ENCODE measurements around the gene LMLN.

LMLN gene

DNA sequence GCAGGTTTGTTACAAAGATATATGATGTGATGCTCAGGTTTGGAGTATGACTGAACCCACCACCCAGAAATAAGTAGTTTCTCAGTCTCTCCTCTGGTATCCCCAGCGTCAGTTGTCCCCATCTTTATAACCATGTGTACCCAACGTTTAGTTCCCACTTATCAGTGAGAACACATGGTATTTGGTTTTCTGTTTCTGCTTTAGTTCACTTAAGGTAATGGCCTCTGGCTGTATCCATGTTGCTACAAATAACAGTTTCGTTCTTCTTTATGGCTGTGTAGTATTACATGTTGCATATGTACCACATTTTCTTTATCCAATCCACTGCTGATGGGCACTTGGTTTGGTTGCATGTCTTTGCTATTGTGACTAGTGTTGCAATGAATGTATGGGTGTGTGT lies 132.3 kb downstream of the LMLN start:
- TF ChIP-seq TCF12 (IDR thresholded peaks at IDR 0.05; ENCODE audit: low read depth) (no peak), CEBPB (IDR thresholded peaks at IDR 0.05) (no peak)

DNA sequence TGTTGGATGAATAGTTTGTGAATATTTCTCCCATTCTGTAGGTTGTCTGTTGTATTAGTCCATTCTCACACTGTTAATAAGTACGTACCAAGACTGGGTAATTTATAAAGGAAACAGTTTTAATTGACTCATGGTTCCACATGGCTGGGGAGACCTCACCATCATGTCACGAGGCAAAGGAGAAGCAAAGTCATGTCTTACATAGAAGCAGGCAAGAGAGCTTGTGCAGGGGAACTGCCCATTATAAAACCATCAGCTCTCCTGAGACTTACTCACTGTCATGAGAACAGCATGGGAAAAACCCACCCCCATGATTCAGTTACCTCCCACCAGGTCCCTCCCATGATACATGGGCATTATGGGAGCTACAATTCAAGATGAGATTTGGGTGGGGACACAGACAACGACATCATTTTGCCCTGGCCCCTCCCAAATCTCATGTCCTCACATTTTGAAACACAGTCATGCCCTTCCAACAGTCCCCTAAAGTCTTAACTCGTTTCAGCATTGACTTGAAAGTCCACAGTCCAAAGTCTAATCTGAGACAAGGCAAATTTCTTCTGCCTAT lies 133.2 kb downstream of the LMLN start:
- TF ChIP-seq, protein P1, sequence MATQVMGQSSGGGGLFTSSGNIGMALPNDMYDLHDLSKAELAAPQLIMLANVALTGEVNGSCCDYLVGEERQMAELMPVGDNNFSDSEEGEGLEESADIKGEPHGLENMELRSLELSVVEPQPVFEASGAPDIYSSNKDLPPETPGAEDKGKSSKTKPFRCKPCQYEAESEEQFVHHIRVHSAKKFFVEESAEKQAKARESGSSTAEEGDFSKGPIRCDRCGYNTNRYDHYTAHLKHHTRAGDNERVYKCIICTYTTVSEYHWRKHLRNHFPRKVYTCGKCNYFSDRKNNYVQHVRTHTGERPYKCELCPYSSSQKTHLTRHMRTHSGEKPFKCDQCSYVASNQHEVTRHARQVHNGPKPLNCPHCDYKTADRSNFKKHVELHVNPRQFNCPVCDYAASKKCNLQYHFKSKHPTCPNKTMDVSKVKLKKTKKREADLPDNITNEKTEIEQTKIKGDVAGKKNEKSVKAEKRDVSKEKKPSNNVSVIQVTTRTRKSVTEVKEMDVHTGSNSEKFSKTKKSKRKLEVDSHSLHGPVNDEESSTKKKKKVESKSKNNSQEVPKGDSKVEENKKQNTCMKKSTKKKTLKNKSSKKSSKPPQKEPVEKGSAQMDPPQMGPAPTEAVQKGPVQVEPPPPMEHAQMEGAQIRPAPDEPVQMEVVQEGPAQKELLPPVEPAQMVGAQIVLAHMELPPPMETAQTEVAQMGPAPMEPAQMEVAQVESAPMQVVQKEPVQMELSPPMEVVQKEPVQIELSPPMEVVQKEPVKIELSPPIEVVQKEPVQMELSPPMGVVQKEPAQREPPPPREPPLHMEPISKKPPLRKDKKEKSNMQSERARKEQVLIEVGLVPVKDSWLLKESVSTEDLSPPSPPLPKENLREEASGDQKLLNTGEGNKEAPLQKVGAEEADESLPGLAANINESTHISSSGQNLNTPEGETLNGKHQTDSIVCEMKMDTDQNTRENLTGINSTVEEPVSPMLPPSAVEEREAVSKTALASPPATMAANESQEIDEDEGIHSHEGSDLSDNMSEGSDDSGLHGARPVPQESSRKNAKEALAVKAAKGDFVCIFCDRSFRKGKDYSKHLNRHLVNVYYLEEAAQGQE (IDR thresholded peaks at IDR 0.05; ENCODE audit: low read depth): no peak
- TF ChIP-seq RAD21 (IDR thresholded peaks at IDR 0.05; ENCODE audit: low read depth): no peak
- TF ChIP-seq YY1 (IDR thresholded peaks at IDR 0.05; ENCODE audit: low read depth): no peak
- no peak for TF ChIP-seq EGR1 (IDR thresholded peaks at IDR 0.05)
- no peak for TF ChIP-seq CEBPB (IDR thresholded peaks at IDR 0.05)
- no peak for TF ChIP-seq EP300 (IDR thresholded peaks at IDR 0.05; ENCODE audit: borderline replicate concordance)
- TF ChIP-seq TEAD4 (IDR thresholded peaks at IDR 0.05): no peak
